ENCODE measurements around the gene EGF.
A peak's percentile ranks its signal among the peaks of the same experiment; 100 is the strongest.

The EGF gene

GRCh38 chr4:109962401-109962800, 49.7 kb downstream of the EGF start:
- DNase-seq (ENCODE audit: low read depth) = no peak

GRCh38 chr4:109966891-109967481, 54.3 kb downstream of the EGF start:
- DNase-seq (ENCODE audit: low read depth) = no peak

GRCh38 chr4:109967798-109968520, 55.3 kb downstream of the EGF start:
- peak; percentile 56 for DNase-seq (ENCODE audit: low read depth)

- no peak for DNase-seq (ENCODE audit: low read depth)
Observed at GRCh38 chr4:109969087-109969486, 56.4 kb downstream of the EGF start.

GRCh38 chr4:109969919-109970318, 57.2 kb downstream of the EGF start:
- DNase-seq (ENCODE audit: low read depth) = peak; percentile 12

- DNase-seq (ENCODE audit: low read depth) = no peak
Observed at GRCh38 chr4:109972786-109973528, 60.3 kb downstream of the EGF start.

- no peak for DNase-seq (ENCODE audit: low read depth)
Observed at GRCh38 chr4:109973529-109973905, 60.8 kb downstream of the EGF start.

- DNase-seq (ENCODE audit: low read depth) = no peak
Observed at GRCh38 chr4:109976189-109976588, 63.5 kb downstream of the EGF start.

- peak; percentile 62 for DNase-seq (ENCODE audit: low read depth)
Observed at GRCh38 chr4:109977854-109978501, 65.3 kb downstream of the EGF start.

GRCh38 chr4:109978704-109979454, 66.2 kb downstream of the EGF start:
- no peak for DNase-seq (ENCODE audit: low read depth)

- DNase-seq (ENCODE audit: low read depth) = peak; percentile 66
Observed at GRCh38 chr4:109979920-109980717, 67.4 kb downstream of the EGF start.

- no peak for DNase-seq (ENCODE audit: low read depth)
Observed at GRCh38 chr4:109981936-109982335, 69.3 kb downstream of the EGF start.

- no peak for DNase-seq (ENCODE audit: low read depth)
Observed at GRCh38 chr4:109982521-109982920, 69.8 kb downstream of the EGF start.

- no peak for DNase-seq (ENCODE audit: low read depth)
Observed at GRCh38 chr4:109985993-109986974, 73.6 kb downstream of the EGF start.

GRCh38 chr4:109989044-109989443, 76.4 kb downstream of the EGF start:
- peak; percentile 25 for DNase-seq (ENCODE audit: low read depth)

- DNase-seq (ENCODE audit: low read depth) = no peak
Observed at GRCh38 chr4:109989618-109990017, 76.9 kb downstream of the EGF start.

GRCh38 chr4:109990261-109991257, 77.9 kb downstream of the EGF start:
- no peak for DNase-seq (ENCODE audit: low read depth)

- DNase-seq (ENCODE audit: low read depth) = no peak
Observed at GRCh38 chr4:109993116-109993515, 80.4 kb downstream of the EGF start.

GRCh38 chr4:109994415-109994827, 81.7 kb downstream of the EGF start:
- no peak for DNase-seq (ENCODE audit: low read depth)
